Activated CD4-positive, alpha-beta memory T cell treated with anti-CD3 and anti-CD28 coated beads, Interleukin-2, amount 10 ng/mL, durations not matched to agents 7 days and 5 days (primary cell): ENCODE data around the gene MED26. TPM values are rescaled to one million over a fixed set of nuclear protein-coding genes. Genes with fewer than 3 reads are reported as not detected.
A peak's percentile ranks its signal among the peaks of the same experiment; 100 is the strongest.
"Not testable (repeated sequence)": the region's sequence is repeated elsewhere in the genome, so short reads cannot be mapped to it uniquely, and the experiment has no call there.

ENCODE experiments used
- CTCF ChIA-PET: fragments of 350-600 bp; sonication (Branson Sonifier 250); formaldehyde crosslinking; loops from one replicate; lab custom pipeline; 2021; ENCODE audit warnings: antibody characterized with exemption, inconsistent platforms; lab: Charles Lee
- POLR2A ChIA-PET: fragments of 350-600 bp; sonication (Branson Sonifier 250); formaldehyde crosslinking; loops from one replicate; lab custom pipeline; 2021; ENCODE audit warnings: antibody characterized with exemption; lab: Charles Lee
- DNase-seq: peaks from one replicate; pipeline ENCODE4 v3.0.0-alpha.2; 2020
- H3K27ac Mint-ChIP-seq: one replicate; pipeline ENCODE4 v1.8.0; 2021; ENCODE audit warnings: mild to moderate bottlenecking, mixed read lengths
- H3K27me3 Mint-ChIP-seq: one replicate; pipeline ENCODE4 v1.8.0; 2021; ENCODE audit warnings: mixed read lengths
- H3K36me3 Mint-ChIP-seq: one replicate; pipeline ENCODE4 v1.8.0; 2021; ENCODE audit warnings: low read depth, mixed read lengths
- H3K4me1 Mint-ChIP-seq: one replicate; pipeline ENCODE4 v1.8.0; 2021; ENCODE audit warnings: mixed read lengths
- H3K4me3 Mint-ChIP-seq: one replicate; pipeline ENCODE4 v1.8.0; 2021; ENCODE audit warnings: mild to moderate bottlenecking, mixed read lengths
- H3K9me3 Mint-ChIP-seq: one replicate; pipeline ENCODE4 v1.8.0; 2021; ENCODE audit warnings: mixed read lengths
- total RNA-seq, 2 experiments: library from RNA; stranded (reverse); gene quantifications; one replicate each; pipeline ENCODE4 v1.2.3, GENCODE V29; 2021

The MED26 gene
- total RNA-seq, 2 experiments from 2014 or later, result 15.5 to 15.9 TPM

DNA sequence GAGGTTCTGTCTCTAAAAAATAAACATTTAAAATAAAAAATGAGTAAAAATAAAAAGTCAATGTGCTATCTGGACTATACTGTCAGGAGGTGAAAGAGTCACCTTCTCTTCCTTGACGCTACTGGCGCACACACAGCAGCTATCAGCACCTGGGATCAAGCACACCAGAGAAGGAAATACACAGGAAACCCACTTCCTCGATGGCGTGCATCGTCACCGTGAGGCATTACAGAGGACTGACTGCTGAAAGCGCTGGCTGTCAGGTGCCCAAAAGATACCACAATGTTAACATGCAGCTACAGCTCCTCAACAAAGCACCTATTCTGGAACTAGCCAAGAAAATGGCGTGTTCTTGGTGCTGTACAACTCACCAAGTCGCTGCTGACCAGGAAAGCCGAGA lies 61.8 kb downstream of the MED26 start:
- Mint-ChIP-seq H3K9me3 (no peaks in the 10 kb centered on the region), H3K27ac (peak overlapping the region; percentile 100), H3K36me3 (peaks cover 79% of the 10 kb centered on the region), H3K4me1 (peaks cover 61% of the 10 kb centered on the region), H3K27me3 (no peaks in the 10 kb centered on the region), H3K4me3 (peak overlapping the region; percentile 62)
- CTCF ChIA-PET, result interaction anchor here (0.6 to 0.9 kb wide), 3 partner anchors 18 to 318 kb away, joined by 3 to 4 read pairs (median 3); no protein-coding TSS in a partner anchor
- peak; percentile 91 for DNase-seq
- POLR2A ChIA-PET, result interaction anchor here (0.6 to 2.4 kb wide), 13 partner anchors 10 to 93 kb away, joined by 3 to 19 read pairs (median 5); partner anchors contain the start of genes CHERP, MED26 and SMIM7

- H3K4me3 Mint-ChIP-seq, result no peak overlapping the region
- no peak for DNase-seq
- peaks cover 52% of the 10 kb centered on the region for H3K4me1 Mint-ChIP-seq
- peak overlapping the region; percentile 76 for H3K27ac Mint-ChIP-seq
- CTCF ChIA-PET, result interaction anchor here (0.7 kb wide), 1 partner anchor 30 kb away, joined by 3 read pairs; no protein-coding TSS in a partner anchor
- H3K27me3 Mint-ChIP-seq, result no peaks in the 10 kb centered on the region
- H3K9me3 Mint-ChIP-seq, result no peaks in the 10 kb centered on the region
- peaks cover 78% of the 10 kb centered on the region for H3K36me3 Mint-ChIP-seq
- POLR2A ChIA-PET, result interaction anchor here (3.2 kb wide), 1 partner anchor 22 kb away, joined by 13 read pairs; no protein-coding TSS in a partner anchor
Observed at GRCh38 chr19:16564842-16565241, 63.2 kb downstream of the MED26 start.

GRCh38 chr19:16562608-16563025 lies 65.4 kb downstream of the MED26 start:
- Mint-ChIP-seq H3K27ac (no peak overlapping the region), H3K4me1 (peaks cover 34% of the 10 kb centered on the region), H3K27me3 (no peaks in the 10 kb centered on the region), H3K4me3 (no peak overlapping the region), H3K36me3 (peaks cover 66% of the 10 kb centered on the region), H3K9me3 (no peaks in the 10 kb centered on the region)
- DNase-seq, result no peak
- POLR2A ChIA-PET, result interaction anchor here (1.0 to 3.2 kb wide), 4 partner anchors 14 to 65 kb away, joined by 3 to 13 read pairs (median 4); partner anchors contain the start of gene MED26
- CTCF ChIA-PET, result interaction anchor here (1.4 kb wide), 1 partner anchor 35 kb away, joined by 3 read pairs; no protein-coding TSS in a partner anchor

DNA sequence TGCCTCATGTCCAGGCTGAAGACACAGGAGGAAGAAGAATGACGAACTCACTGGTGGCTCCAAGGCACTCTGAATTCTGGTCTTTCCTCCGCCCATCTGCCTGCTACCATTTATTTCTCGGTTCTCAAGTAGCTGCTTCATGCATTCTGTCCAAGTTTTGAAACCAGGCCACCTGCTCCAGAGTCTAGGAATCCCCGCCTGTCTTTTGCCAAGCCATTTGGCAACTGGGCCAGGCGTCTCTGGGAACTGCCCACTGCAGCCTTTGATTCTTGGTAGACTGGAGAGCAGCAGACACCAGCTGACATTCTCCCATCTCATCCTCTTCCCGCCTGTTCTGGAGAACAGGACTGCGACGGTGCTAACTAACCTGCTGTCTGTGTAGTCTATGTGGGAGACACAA lies 66.6 kb downstream of the MED26 start:
- ChIA-PET POLR2A (interaction anchor here (1.1 to 2.0 kb wide), 3 partner anchors 19 to 66 kb away, joined by 3 to 6 read pairs (median 4); partner anchors contain the start of gene MED26), CTCF (interaction anchor here (1.4 kb wide), 1 partner anchor 34 kb away, joined by 3 read pairs; no protein-coding TSS in a partner anchor)
- Mint-ChIP-seq H3K27me3 (no peaks in the 10 kb centered on the region), H3K4me1 (peaks cover 24% of the 10 kb centered on the region), H3K27ac (no peak overlapping the region), H3K9me3 (no peaks in the 10 kb centered on the region), H3K4me3 (no peak overlapping the region), H3K36me3 (peaks cover 61% of the 10 kb centered on the region)
- DNase-seq, result no peak

DNA sequence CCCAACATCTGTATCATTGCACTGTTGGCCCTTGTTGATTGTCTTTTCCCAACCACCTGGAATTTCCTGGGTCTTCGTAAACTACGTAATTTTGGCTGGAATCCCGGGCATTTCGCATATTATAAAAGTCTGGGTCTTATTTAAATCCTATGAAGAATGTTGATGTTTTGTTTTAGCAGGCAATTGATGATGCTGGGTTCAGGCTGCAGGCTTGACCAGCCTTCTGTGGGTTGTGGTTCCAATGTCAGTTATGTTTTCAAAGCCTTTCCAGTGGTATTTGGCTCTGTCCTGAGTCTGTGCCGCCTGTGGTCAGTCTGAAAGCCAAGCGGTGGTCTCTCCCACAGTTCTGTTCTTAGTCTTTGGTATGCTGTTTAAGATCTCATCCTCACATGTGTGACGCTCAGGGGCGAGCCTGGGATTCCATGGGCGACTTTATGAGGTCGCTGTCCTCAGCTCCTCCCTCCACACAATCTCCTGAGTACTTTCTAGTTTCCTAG lies 68.2 kb downstream of the MED26 start:
- Mint-ChIP-seq H3K27ac (no peak overlapping the region), H3K36me3 (peaks cover 62% of the 10 kb centered on the region), H3K9me3 (no peaks in the 10 kb centered on the region), H3K4me1 (peaks cover 20% of the 10 kb centered on the region), H3K27me3 (no peaks in the 10 kb centered on the region), H3K4me3 (no peak overlapping the region)
- no peak for DNase-seq
- ChIA-PET CTCF (no interaction called here), POLR2A (interaction anchor here (2.0 kb wide), 1 partner anchor 17 kb away, joined by 6 read pairs; no protein-coding TSS in a partner anchor)

GRCh38 chr19:16554776-16555175 lies 73.2 kb downstream of the MED26 start:
- Mint-ChIP-seq H3K27me3 (no peaks in the 10 kb centered on the region), H3K27ac (no peak overlapping the region)

GRCh38 chr19:16551902-16552301 lies 76.1 kb downstream of the MED26 start:
- CTCF ChIA-PET, H3K4me3 Mint-ChIP-seq, H3K27me3 Mint-ChIP-seq, DNase-seq, H3K27ac Mint-ChIP-seq, H3K9me3 Mint-ChIP-seq: not testable (repeated sequence)
- POLR2A ChIA-PET, result interaction anchor here (0.8 kb wide), 1 partner anchor 74 kb away, joined by 3 read pairs; no protein-coding TSS in a partner anchor
- peaks cover 51% of the 10 kb centered on the region for H3K36me3 Mint-ChIP-seq
- H3K4me1 Mint-ChIP-seq, result peaks cover 29% of the 10 kb centered on the region

More at GRCh38 chr19:16554776-16555175, 73.2 kb downstream of the MED26 start:
- Mint-ChIP-seq H3K4me3 (no peak overlapping the region), H3K36me3 (peaks cover 57% of the 10 kb centered on the region), H3K9me3 (no peaks in the 10 kb centered on the region), H3K4me1 (peaks cover 14% of the 10 kb centered on the region)
- no peak for DNase-seq
- ChIA-PET POLR2A (interaction anchor here (1.4 kb wide), 1 partner anchor 12 kb away, joined by 4 read pairs; no protein-coding TSS in a partner anchor), CTCF (no interaction called here)

DNA sequence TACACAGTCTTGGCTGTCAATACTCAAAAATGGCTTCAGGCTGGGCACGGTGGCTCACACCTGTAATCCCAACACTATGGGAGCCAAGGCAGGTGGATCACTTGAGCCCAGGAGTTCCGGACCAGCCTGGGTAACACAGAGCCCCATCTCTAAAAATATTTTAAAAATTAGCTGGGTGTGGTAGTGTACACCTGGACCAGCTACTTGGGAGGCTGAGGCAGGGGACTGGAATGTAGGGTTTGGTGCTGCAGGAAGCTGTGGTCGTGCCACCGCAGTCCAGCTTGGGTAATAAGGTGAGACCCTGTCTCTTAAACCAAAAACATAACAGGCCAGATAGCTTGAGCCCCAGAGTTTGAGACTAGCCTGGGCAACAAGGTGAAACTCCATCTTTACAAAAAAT lies 79.0 kb downstream of the MED26 start:
- Mint-ChIP-seq H3K4me3 (no peak overlapping the region), H3K4me1 (peaks cover 36% of the 10 kb centered on the region), H3K9me3 (no peaks in the 10 kb centered on the region), H3K27me3 (no peaks in the 10 kb centered on the region), H3K27ac (no peak overlapping the region), H3K36me3 (peaks cover 34% of the 10 kb centered on the region)
- no peak for DNase-seq
- POLR2A ChIA-PET, result interaction anchor here (0.9 to 1.1 kb wide), 3 partner anchors 14 to 80 kb away, joined by 3 to 4 read pairs (median 3); no protein-coding TSS in a partner anchor
- CTCF ChIA-PET, result no interaction called here

- H3K27ac Mint-ChIP-seq, result peak overlapping the region; percentile 63
- peak overlapping the region; percentile 38 for H3K4me3 Mint-ChIP-seq
- peaks cover 52% of the 10 kb centered on the region for H3K4me1 Mint-ChIP-seq
- no peaks in the 10 kb centered on the region for H3K27me3 Mint-ChIP-seq
- no peak for DNase-seq
- H3K36me3 Mint-ChIP-seq, result peaks cover 29% of the 10 kb centered on the region
- no peaks in the 10 kb centered on the region for H3K9me3 Mint-ChIP-seq
- ChIA-PET CTCF (no interaction called here), POLR2A (interaction anchor here (2.6 to 3.1 kb wide), 3 partner anchors 22 to 83 kb away, joined by 5 to 29 read pairs (median 11); partner anchors contain the start of gene MED26)
Observed at GRCh38 chr19:16544473-16545231, 83.4 kb downstream of the MED26 start.

- not testable (repeated sequence) for H3K9me3 Mint-ChIP-seq, H3K27me3 Mint-ChIP-seq, DNase-seq
- H3K36me3 Mint-ChIP-seq, result peaks cover 36% of the 10 kb centered on the region
- H3K4me1 Mint-ChIP-seq, result peaks cover 52% of the 10 kb centered on the region
- H3K27ac Mint-ChIP-seq, result peak overlapping the region; percentile 89
- H3K4me3 Mint-ChIP-seq, result peak overlapping the region; percentile 88
- POLR2A ChIA-PET, result interaction anchor here (0.6 to 3.1 kb wide), 12 partner anchors 11 to 217 kb away, joined by 3 to 29 read pairs (median 8); partner anchors contain the start of genes C19orf44, CALR3 and MED26
- CTCF ChIA-PET, result interaction anchor here (0.7 to 1.4 kb wide), 2 partner anchors 22 to 547 kb away, joined by 3 read pairs; no protein-coding TSS in a partner anchor
Observed at GRCh38 chr19:16543734-16544133, 84.3 kb downstream of the MED26 start.

DNA sequence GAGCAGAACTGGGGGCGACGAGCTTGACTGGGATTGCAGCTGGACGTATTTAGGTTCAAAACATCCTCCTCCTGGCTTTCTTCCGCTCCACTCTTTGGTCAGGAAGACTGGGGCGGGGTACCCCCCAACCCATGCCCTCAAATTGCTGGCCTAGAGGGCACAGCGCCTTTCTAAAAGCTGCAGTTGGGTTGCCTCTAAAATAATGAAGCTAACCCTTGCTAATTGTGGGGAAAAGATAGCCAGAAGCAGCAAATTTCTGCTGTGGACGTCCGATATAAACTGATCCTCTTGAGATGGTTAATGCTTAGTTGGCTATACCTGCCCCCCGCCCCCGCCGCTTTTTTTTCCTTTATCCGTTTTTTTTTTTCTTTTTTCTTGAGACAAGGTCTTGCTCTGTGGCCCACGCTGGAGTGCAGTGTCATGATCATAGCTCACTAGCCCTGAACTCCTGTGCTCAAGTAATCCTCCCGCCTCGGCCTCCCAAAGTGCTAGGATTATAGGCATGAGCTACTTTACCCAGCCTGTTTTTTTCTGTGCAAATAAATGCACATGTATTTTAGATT lies 85.0 kb downstream of the MED26 start:
- CTCF ChIA-PET, result interaction anchor here (0.7 to 1.4 kb wide), 4 partner anchors 15 to 548 kb away, joined by 3 to 6 read pairs (median 3); no protein-coding TSS in a partner anchor
- POLR2A ChIA-PET, result interaction anchor here (0.6 to 3.1 kb wide), 19 partner anchors 11 to 399 kb away, joined by 3 to 29 read pairs (median 4); partner anchors contain the start of genes C19orf44, CALR3, MED26 and TMEM38A
- H3K27ac Mint-ChIP-seq, result peak overlapping the region; percentile 89

More for the DNA sequence above, 85.0 kb downstream of the MED26 start:
- no peak for DNase-seq
- Mint-ChIP-seq H3K4me3 (peak overlapping the region; percentile 88), H3K36me3 (peaks cover 43% of the 10 kb centered on the region), H3K9me3 (no peaks in the 10 kb centered on the region), H3K4me1 (peaks cover 54% of the 10 kb centered on the region), H3K27me3 (no peaks in the 10 kb centered on the region)
